Right lung (tissue), 5 donors: ENCODE data around the gene TMEM87B. TPM values are rescaled to one million over a fixed set of nuclear protein-coding genes. Genes with fewer than 3 reads are reported as not detected.

Source experiments
- DNase-seq, 2 donors: peaks; one replicate each; pipeline ENCODE4 v3.0.0-alpha.2; 2013
- polyA plus RNA-seq, 5 donors: library from polyadenylated mRNA; unstranded; fragments of 120-200 nt; gene quantifications; one replicate each; pipeline versions ENCODE4 v1.2.1 to v1.2.3, GENCODE V29; 2013; ENCODE audit warnings: inconsistent platforms in 1 of 5, low replicate concordance in 1 of 5; ENCODE audit not compliant: insufficient read length in 5 of 5, insufficient read depth in 1 of 5

The TMEM87B gene
- polyA plus RNA-seq, 5 donors = 16.7 to 29.6 (median 25.8) TPM

- no peak for DNase-seq
These were observed 111.9 kb downstream of the TMEM87B start for GRCh38 chr2:112166806-112167499.

GRCh38 chr2:112168422-112169124 is 113.5 kb downstream of the TMEM87B start:
- no peak for DNase-seq

Other genes with a start within 250 kb of the TMEM87B start
- 10 to 100 TPM; 26.8 to 40.3 (median 37.2) TPM for gene ANAPC1, start 171.1 kb upstream of the TMEM87B start, polyA plus RNA-seq
- gene MERTK, start 156.7 kb upstream of the TMEM87B start, polyA plus RNA-seq = 10 to 100 TPM; 12.7 to 22.2 (median 17.6) TPM
- gene FBLN7, start 83.1 kb downstream of the TMEM87B start, polyA plus RNA-seq = 10 to 100 TPM; 10.5 to 15.2 (median 11.8) TPM
- 10 to 100 TPM; 18.6 to 28.6 (median 25.8) TPM for gene ZC3H8, start 199.8 kb downstream of the TMEM87B start, polyA plus RNA-seq
- gene ZC3H6, start 220.3 kb downstream of the TMEM87B start, polyA plus RNA-seq = 10 to 100 TPM in 2 of 5 donors, 1 to 10 TPM in 3; 4.9 to 11.4 (median 9.4) TPM